ENCODE data around the gene MRGPRX2. TPM values are rescaled to one million over a fixed set of nuclear protein-coding genes. Genes with fewer than 3 reads are reported as not detected.

The MRGPRX2 gene
- total RNA-seq, 1 donor from 2014 or later: 0.45 TPM

DNA sequence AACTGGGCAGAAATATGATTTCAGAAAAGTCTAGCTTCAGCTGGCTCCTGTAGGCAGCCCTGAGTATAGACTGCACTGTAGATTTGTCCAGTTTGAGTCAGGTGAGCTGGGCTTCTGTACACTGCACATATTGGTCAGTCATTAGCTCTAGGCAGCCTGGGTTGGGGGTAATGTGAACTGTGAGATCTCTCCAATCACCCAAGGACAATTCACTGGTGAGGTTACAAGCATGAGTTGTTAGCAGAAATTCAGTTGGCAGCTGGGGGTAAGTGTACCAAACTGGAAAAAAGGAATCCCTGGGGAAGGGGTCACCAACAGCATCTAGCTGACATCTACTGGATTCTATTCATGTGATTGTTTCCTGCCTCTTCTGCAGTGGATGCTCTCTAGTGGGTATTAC is 39.7 kb downstream of the MRGPRX2 start:
- DNase-seq (ENCODE audit: low spot score): no peak
- no peak for ATAC-seq
- intact Hi-C loops (cut with DNase I): no loop called here

DNA sequence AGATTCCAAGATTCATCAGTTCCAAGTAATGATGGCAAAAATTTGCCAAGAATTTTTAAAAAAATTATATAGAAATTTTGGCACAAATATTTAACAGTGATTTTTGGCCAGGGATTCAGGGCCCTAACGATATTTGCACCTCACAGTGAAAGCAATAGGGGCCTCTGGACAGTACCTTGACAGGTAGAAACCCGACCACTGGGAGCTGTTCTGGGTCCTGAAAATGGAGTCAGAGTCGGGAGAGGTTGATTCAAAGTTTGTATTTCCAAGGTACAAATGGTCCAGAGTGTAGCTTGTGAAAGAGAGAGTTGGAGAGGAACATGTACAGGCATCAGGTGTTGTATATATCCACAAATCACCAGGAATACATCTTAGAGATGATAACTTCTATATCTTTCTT is 41.6 kb downstream of the MRGPRX2 start:
- no peak for ATAC-seq
- intact Hi-C loops (cut with DNase I): no loop called here
- no peak for DNase-seq (ENCODE audit: low spot score)

GRCh38 chr11:19013181-19013857 is 47.2 kb downstream of the MRGPRX2 start:
- intact Hi-C loops (cut with DNase I): no loop called here
- ATAC-seq (no peak), DNase-seq (ENCODE audit: low spot score) (no peak)

- no peak for DNase-seq (ENCODE audit: low spot score)
- intact Hi-C loops (cut with DNase I): no loop called here
Observed at GRCh38 chr11:19012636-19013035, 47.9 kb downstream of the MRGPRX2 start.

More at GRCh38 chr11:19012636-19013035, 47.9 kb downstream of the MRGPRX2 start:
- ATAC-seq: no peak

Other genes starting within 250 kb of the MRGPRX2 start
- gene MRGPRX1, start 121.3 kb downstream of the MRGPRX2 start, total RNA-seq: not detected
- 5.8 TPM for gene ZDHHC13, start 56.5 kb upstream of the MRGPRX2 start, total RNA-seq
- not detected for gene CSRP3, start 141.3 kb upstream of the MRGPRX2 start, total RNA-seq
- gene E2F8, start 180.2 kb upstream of the MRGPRX2 start, total RNA-seq: 0.13 TPM

Measured in sciatic nerve (tissue), 2 donors.